Measurements from ENCODE around the gene VEZF1.

DNA sequence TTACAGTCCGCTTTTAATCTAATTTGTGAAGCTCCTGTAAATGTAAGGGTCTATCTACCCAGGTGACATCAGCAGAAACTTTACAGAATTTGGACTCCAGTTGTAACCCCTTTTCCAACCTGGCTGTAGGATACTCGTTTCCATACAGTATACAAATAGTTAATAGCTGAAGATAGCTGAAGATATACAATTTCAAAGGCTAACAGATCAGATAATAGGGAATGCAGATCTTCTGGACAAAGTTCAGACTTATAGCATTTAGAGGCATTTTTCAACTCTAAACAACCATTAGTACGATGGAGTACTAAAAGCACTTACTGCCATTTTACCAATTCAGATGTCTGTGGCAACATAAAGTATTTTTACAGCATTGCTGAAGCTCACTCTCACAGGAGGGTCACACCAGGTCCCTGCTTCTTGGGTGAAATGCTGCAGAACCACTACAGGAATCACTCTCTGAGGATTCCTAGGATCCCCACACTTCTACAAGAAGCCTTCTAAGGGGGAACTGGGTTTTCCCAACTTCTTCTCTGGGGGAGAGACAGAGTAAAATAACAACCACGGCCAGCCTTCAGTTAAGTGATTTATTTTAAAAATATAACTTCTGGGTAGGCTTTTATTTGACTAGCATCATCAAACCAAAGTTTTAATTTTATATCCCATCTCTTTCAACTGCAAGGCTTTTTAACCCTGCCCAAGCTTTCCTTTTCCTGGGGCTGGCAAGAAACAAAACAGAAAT is 2.9 kb downstream of the VEZF1 start:
- TF ChIP-seq POLR2A (IDR thresholded peaks at IDR 0.05) (no peak), CTCF (IDR thresholded peaks at IDR 0.05) (no peak)
